ENCODE results near the gene PDE11A. TPM values are rescaled to one million over a fixed set of nuclear protein-coding genes. Genes with fewer than 3 reads are reported as not detected.

The PDE11A gene
- total RNA-seq, 1 donor, result under 0.01 TPM

DNA sequence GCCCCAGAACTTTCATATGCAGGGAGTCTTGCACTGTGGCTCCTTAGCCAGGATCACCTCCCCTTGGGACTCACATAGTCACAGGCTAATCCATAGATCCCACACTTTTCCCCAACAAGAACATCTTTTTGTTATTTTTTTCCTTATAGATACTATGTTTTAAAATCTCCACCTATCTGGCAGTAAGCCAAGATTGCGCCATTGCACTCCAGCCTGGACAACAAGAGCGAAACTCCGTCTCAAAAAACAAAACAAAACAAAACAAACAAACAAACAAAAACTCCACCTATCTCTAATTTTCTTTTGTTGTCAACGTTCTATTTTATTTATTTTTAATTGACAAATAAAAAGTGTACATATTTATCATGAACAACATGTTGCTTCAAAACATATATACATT, 141.7 kb downstream of the PDE11A start:
- no peak for DNase-seq (ENCODE audit: low read depth)
- no peak overlapping the region for H3K4me3 ChIP-seq (ENCODE audit: low read depth, low read length)
- TF ChIP-seq, protein P1, sequence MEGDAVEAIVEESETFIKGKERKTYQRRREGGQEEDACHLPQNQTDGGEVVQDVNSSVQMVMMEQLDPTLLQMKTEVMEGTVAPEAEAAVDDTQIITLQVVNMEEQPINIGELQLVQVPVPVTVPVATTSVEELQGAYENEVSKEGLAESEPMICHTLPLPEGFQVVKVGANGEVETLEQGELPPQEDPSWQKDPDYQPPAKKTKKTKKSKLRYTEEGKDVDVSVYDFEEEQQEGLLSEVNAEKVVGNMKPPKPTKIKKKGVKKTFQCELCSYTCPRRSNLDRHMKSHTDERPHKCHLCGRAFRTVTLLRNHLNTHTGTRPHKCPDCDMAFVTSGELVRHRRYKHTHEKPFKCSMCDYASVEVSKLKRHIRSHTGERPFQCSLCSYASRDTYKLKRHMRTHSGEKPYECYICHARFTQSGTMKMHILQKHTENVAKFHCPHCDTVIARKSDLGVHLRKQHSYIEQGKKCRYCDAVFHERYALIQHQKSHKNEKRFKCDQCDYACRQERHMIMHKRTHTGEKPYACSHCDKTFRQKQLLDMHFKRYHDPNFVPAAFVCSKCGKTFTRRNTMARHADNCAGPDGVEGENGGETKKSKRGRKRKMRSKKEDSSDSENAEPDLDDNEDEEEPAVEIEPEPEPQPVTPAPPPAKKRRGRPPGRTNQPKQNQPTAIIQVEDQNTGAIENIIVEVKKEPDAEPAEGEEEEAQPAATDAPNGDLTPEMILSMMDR (IDR thresholded peaks at IDR 0.05; ENCODE audit: insufficient read depth, low read depth, low read length), result no peak

DNA sequence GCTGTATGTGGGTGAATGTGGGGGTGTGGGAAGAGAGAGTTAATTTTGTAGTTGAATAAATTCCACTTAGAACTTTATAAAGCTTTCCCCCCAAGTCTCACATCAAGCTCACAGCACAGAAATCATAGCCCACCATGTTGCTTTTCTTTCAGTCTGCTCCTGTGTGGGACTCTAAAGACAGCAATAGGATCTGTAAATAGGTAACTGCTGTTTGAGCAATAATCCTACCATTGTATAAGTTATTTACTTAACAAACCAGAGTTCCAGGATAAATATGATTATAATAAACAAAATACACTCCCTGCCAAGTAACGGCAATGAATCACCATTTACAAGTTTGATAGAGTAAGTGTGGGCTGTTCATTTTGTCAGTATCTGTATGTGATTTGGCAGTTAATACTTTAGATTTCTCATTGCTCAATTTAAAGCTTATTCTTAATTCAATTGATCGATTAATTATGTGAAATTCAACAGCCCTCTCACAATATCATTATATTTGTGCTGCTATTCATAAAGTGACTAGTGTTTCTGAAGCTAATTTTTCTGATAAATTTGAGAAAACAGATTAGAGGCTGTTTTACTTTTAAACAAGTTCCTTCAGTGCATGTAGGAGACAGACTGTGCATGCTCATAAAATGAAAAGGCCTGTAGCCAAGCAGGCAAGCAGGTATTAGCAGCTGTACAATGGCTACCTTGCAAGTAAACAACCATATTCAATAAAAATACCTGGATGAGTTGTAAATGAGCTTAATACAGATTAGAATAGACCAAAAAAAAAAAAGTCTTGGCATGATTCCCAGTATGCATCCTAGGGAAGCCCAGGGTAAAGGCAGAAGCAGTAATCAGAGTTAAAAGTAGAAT, 142.7 kb downstream of the PDE11A start:
- no peak for DNase-seq (ENCODE audit: low read depth)
- H3K4me3 ChIP-seq (ENCODE audit: low read depth, low read length), result no peak overlapping the region
- TF ChIP-seq, protein P1 (IDR thresholded peaks at IDR 0.05; ENCODE audit: insufficient read depth, low read depth, low read length), result no peak

DNA sequence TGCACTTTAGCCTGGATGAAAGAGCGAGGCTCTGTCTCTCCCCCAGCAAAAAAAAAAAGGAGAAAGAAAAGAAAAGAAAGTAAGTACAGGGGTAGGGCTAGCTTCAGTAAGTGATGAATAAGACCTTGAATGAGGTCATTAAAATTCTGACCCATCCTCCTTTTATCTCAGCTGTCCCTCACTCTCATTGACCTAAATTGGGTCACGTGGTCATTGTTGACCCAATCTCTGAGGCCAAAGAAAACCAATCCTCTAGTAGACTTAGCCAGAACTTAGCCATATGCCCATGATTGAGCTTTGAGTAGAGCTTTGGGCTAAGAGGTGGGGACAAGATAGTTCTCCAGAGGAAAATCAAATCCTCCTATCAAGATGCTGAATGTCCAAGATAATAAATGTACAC, 149.3 kb downstream of the PDE11A start:
- TF ChIP-seq, protein P1 (IDR thresholded peaks at IDR 0.05; ENCODE audit: insufficient read depth, low read depth, low read length), result no peak
- no peak for DNase-seq (ENCODE audit: low read depth)
- H3K4me3 ChIP-seq (ENCODE audit: low read depth, low read length), result no peak overlapping the region

DNA sequence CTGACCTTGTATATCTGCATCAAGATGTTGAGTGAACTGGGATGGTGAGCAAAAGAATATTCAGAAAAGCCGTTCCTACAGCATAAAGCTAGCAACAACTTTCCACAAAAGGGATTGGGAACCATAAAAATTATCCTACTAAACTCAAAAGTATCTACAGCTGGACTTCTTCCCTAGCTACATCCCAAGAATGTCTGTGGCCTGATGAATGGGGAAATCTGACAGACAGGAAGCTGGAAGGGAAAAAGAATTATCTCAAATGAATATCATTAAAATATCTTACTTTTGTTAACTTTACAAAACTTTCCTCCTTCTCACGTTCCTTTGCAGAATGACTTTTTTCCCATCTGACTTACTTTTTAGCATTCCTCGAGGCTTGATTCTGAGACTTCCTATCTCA, 150.9 kb downstream of the PDE11A start:
- H3K4me3 ChIP-seq (ENCODE audit: low read depth, low read length), result no peak overlapping the region
- TF ChIP-seq, protein P1 (IDR thresholded peaks at IDR 0.05; ENCODE audit: insufficient read depth, low read depth, low read length), result no peak
- DNase-seq (ENCODE audit: low read depth), result no peak

DNA sequence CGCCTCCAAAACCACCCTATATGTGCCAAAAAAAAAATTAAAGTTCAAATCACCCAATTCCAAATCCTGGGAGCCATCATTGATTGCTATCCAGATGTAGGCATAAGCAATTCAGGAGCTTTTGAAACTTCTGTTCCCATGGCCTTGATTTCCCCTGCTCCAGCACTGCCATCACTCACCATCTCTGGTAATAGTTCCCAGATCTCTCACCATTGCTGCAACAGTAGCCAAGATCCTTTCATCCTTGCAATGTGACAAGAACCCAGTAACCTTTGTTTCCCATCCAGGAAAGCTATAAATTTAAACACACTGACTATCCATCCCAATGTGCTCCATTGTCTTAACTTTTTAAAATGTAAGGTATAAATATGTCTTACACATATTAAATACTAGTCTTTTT, 155.4 kb downstream of the PDE11A start:
- no peak overlapping the region for H3K4me3 ChIP-seq (ENCODE audit: low read depth, low read length)
- TF ChIP-seq, protein P1 (IDR thresholded peaks at IDR 0.05; ENCODE audit: insufficient read depth, low read depth, low read length), result no peak
- no peak for DNase-seq (ENCODE audit: low read depth)

DNA sequence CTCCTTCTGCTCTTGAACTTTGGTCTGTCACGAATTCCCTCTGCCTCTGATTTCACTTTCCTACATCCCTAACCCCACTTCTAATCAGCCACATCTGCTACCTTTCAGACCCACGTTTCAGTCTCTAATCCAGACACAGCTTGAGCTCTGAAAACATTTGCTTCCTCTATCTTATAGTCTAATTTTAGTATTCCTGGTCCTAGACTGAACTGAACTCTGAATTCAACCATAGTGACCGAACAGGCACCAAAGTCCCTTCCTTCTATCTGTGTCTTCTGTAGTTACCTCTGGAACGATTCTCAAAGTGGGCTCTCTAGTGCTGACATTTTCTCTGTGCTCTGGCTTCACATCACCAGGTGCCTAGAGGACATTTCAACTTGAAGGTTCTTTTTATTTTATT, 156.2 kb downstream of the PDE11A start:
- TF ChIP-seq, protein P1 (IDR thresholded peaks at IDR 0.05; ENCODE audit: insufficient read depth, low read depth, low read length), result no peak
- no peak overlapping the region for H3K4me3 ChIP-seq (ENCODE audit: low read depth, low read length)
- DNase-seq (ENCODE audit: low read depth), result no peak
